ENCODE results near the gene PCDH12. TPM values are rescaled to one million over a fixed set of nuclear protein-coding genes. Genes with fewer than 3 reads are reported as not detected.

PCDH12 gene
- total RNA-seq, 2 donors from 2014 or later = not detected

- peaks cover 10% of the 10 kb centered on the region for H3K9me3 ChIP-seq (ENCODE audit: control insufficient read depth, low read length)
- Mint-ChIP-seq H3K4me1 (no peaks in the 10 kb centered on the region), H3K4me3 (no peak overlapping the region), H3K9me3 (peaks cover 8% of the 10 kb centered on the region), H3K36me3 (ENCODE audit: low read depth) (peaks cover 82% of the 10 kb centered on the region), H3K27me3 (ENCODE audit: insufficient read depth) (no peaks in the 10 kb centered on the region), H3K27ac (no peak overlapping the region)
- no peaks in the 10 kb centered on the region for H3K4me1 ChIP-seq (ENCODE audit: control insufficient read depth, insufficient read depth, low read length)
- no peak overlapping the region for H3K4me3 ChIP-seq (ENCODE audit: low read length)
- no peak overlapping the region for H3K27ac ChIP-seq (ENCODE audit: low read depth, low read length)
- no peaks in the 10 kb centered on the region for H3K27me3 ChIP-seq (ENCODE audit: control insufficient read depth, insufficient read depth, low read length, poor library complexity, severe bottlenecking)
- no peak for TF ChIP-seq CTCF (conservative IDR thresholded peaks at IDR 0.05)
- peaks cover 70% of the 10 kb centered on the region for H3K36me3 ChIP-seq (ENCODE audit: control insufficient read depth, insufficient read depth, low read length)
- no peak for DNase-seq
- WGBS, 2 experiments (ENCODE audit: insufficient coverage in 1 of 2, insufficient read length in 1 of 2) = 87 to 94% methylated on average over 2 of the region's 2 CpGs
- H3K9ac ChIP-seq (ENCODE audit: extremely low read depth, low read length, poor library complexity, severe bottlenecking) = no peak overlapping the region
Observed at GRCh38 chr5:142003266-142003800, 45.3 kb upstream of the PCDH12 start.

GRCh38 chr5:142000704-142001484, 42.9 kb upstream of the PCDH12 start:
- H3K27me3 Mint-ChIP-seq (ENCODE audit: insufficient read depth) = no peaks in the 10 kb centered on the region
- Histone ChIP-seq H3K27me3 (ENCODE audit: control insufficient read depth, insufficient read depth, low read length, poor library complexity, severe bottlenecking) (no peaks in the 10 kb centered on the region), H3K9ac (ENCODE audit: extremely low read depth, low read length, poor library complexity, severe bottlenecking) (no peak overlapping the region), H3K4me1 (ENCODE audit: control insufficient read depth, insufficient read depth, low read length) (no peaks in the 10 kb centered on the region), H3K4me3 (ENCODE audit: low read length) (no peak overlapping the region), H3K9me3 (ENCODE audit: control insufficient read depth, low read length) (peaks cover 10% of the 10 kb centered on the region), H3K36me3 (ENCODE audit: control insufficient read depth, insufficient read depth, low read length) (peaks cover 73% of the 10 kb centered on the region), H3K27ac (ENCODE audit: low read depth, low read length) (no peak overlapping the region)
- peak; percentile 77 for DNase-seq
- H3K4me3 Mint-ChIP-seq = no peak overlapping the region
- 87 to 100% methylated on average over 2 to 6 of the region's 6 CpGs for WGBS, 2 experiments (ENCODE audit: insufficient coverage in 1 of 2, insufficient read length in 1 of 2)
- no peaks in the 10 kb centered on the region for H3K4me1 Mint-ChIP-seq
- peak overlapping the region; percentile 69 for H3K27ac Mint-ChIP-seq
- peaks cover 8% of the 10 kb centered on the region for H3K9me3 Mint-ChIP-seq
- TF ChIP-seq CTCF (conservative IDR thresholded peaks at IDR 0.05) = peak; percentile 73
- H3K36me3 Mint-ChIP-seq (ENCODE audit: low read depth) = peaks cover 69% of the 10 kb centered on the region

- H3K36me3 Mint-ChIP-seq (ENCODE audit: low read depth) = peaks cover 67% of the 10 kb centered on the region
- no peaks in the 10 kb centered on the region for H3K4me1 Mint-ChIP-seq
Observed at GRCh38 chr5:142000173-142000572, 42.2 kb upstream of the PCDH12 start.

More at GRCh38 chr5:142000173-142000572, 42.2 kb upstream of the PCDH12 start:
- Histone ChIP-seq H3K9me3 (ENCODE audit: control insufficient read depth, low read length) (peaks cover 10% of the 10 kb centered on the region), H3K9ac (ENCODE audit: extremely low read depth, low read length, poor library complexity, severe bottlenecking) (no peak overlapping the region), H3K36me3 (ENCODE audit: control insufficient read depth, insufficient read depth, low read length) (peaks cover 73% of the 10 kb centered on the region), H3K4me1 (ENCODE audit: control insufficient read depth, insufficient read depth, low read length) (no peaks in the 10 kb centered on the region), H3K27me3 (ENCODE audit: control insufficient read depth, insufficient read depth, low read length, poor library complexity, severe bottlenecking) (no peaks in the 10 kb centered on the region), H3K4me3 (ENCODE audit: low read length) (no peak overlapping the region), H3K27ac (ENCODE audit: low read depth, low read length) (no peak overlapping the region)
- DNase-seq = no peak
- 86 to 96% methylated on average over 1 of the region's 1 CpG for WGBS, 2 experiments (ENCODE audit: insufficient coverage in 1 of 2, insufficient read length in 1 of 2)
- Mint-ChIP-seq H3K4me3 (no peak overlapping the region), H3K27ac (no peak overlapping the region), H3K27me3 (ENCODE audit: insufficient read depth) (no peaks in the 10 kb centered on the region), H3K9me3 (peaks cover 8% of the 10 kb centered on the region)
- TF ChIP-seq CTCF (conservative IDR thresholded peaks at IDR 0.05) = no peak
